Measurements from ENCODE around the gene KCNC1. TPM values are rescaled to one million over a fixed set of nuclear protein-coding genes. Genes with fewer than 3 reads are reported as not detected.

KCNC1 gene
- total RNA-seq, 4 donors from 2014 or later = not detected

- Histone ChIP-seq H3K4me1 (peaks cover 11% of the 10 kb centered on the region), H3K4me3 (no peak overlapping the region), H3K36me3 (no peaks in the 10 kb centered on the region), H3K27ac (no peak overlapping the region), H3K27me3 (peaks cover 40% of the 10 kb centered on the region), H3K9me3 (no peaks in the 10 kb centered on the region)
- TF ChIP-seq EP300 (IDR thresholded peaks at IDR 0.05) (no peak), POLR2A (IDR thresholded peaks at IDR 0.05) (no peak), POLR2AphosphoS5 (IDR thresholded peaks at IDR 0.05) (no peak), CTCF (IDR thresholded peaks at IDR 0.05) (no peak)
- 64% methylated on average over 6 of the region's 6 CpGs for WGBS
- DNase-seq (ENCODE audit: low spot score in 2 of 2) = no peak
Observed at GRCh38 chr11:17697175-17697949, 37.2 kb upstream of the KCNC1 start.

- peaks cover 11% of the 10 kb centered on the region for H3K4me1 ChIP-seq
- H3K9me3 ChIP-seq = no peaks in the 10 kb centered on the region
- 92% methylated on average over 1 of the region's 5 CpGs for WGBS
- no peak for DNase-seq (ENCODE audit: low spot score in 2 of 2)
- H3K27me3 ChIP-seq = peaks cover 28% of the 10 kb centered on the region
- H3K36me3 ChIP-seq = no peaks in the 10 kb centered on the region
- no peak overlapping the region for H3K27ac ChIP-seq
- TF ChIP-seq POLR2A (IDR thresholded peaks at IDR 0.05) (no peak), EP300 (IDR thresholded peaks at IDR 0.05) (no peak), CTCF (IDR thresholded peaks at IDR 0.05) (no peak), POLR2AphosphoS5 (IDR thresholded peaks at IDR 0.05) (no peak)
- H3K4me3 ChIP-seq = no peak overlapping the region
Observed at GRCh38 chr11:17699147-17700114, 35.1 kb upstream of the KCNC1 start.

- peaks cover 11% of the 10 kb centered on the region for H3K4me1 ChIP-seq
- TF ChIP-seq POLR2AphosphoS5 (IDR thresholded peaks at IDR 0.05) (no peak), POLR2A (IDR thresholded peaks at IDR 0.05) (no peak), CTCF (IDR thresholded peaks at IDR 0.05) (no peak), EP300 (IDR thresholded peaks at IDR 0.05) (no peak)
- H3K36me3 ChIP-seq = no peaks in the 10 kb centered on the region
- 66% methylated on average over 4 of the region's 4 CpGs for whole genome bisulfite sequencing
- no peaks in the 10 kb centered on the region for H3K9me3 ChIP-seq
- H3K27ac ChIP-seq = no peak overlapping the region
- no peak for DNase-seq (ENCODE audit: low spot score in 2 of 2)
- H3K27me3 ChIP-seq = peaks cover 12% of the 10 kb centered on the region
- no peak overlapping the region for H3K4me3 ChIP-seq
Observed at GRCh38 chr11:17700991-17701390, 33.6 kb upstream of the KCNC1 start.

- DNase-seq (ENCODE audit: low spot score in 2 of 2) = no peak
- Histone ChIP-seq H3K4me3 (no peak overlapping the region), H3K36me3 (no peaks in the 10 kb centered on the region), H3K27me3 (no peaks in the 10 kb centered on the region), H3K4me1 (peaks cover 11% of the 10 kb centered on the region), H3K27ac (no peak overlapping the region), H3K9me3 (no peaks in the 10 kb centered on the region)
- TF ChIP-seq POLR2AphosphoS5 (IDR thresholded peaks at IDR 0.05) (no peak), CTCF (IDR thresholded peaks at IDR 0.05) (no peak), EP300 (IDR thresholded peaks at IDR 0.05) (no peak), POLR2A (IDR thresholded peaks at IDR 0.05) (no peak)
- 80% methylated on average over 5 of the region's 5 CpGs for WGBS
Observed at GRCh38 chr11:17702876-17703275, 31.7 kb upstream of the KCNC1 start.

GRCh38 chr11:17703951-17704350 is 30.6 kb upstream of the KCNC1 start:
- Histone ChIP-seq H3K36me3 (no peaks in the 10 kb centered on the region), H3K9me3 (no peaks in the 10 kb centered on the region), H3K27me3 (peaks cover under 1% of the 10 kb centered on the region), H3K4me3 (no peak overlapping the region), H3K4me1 (peaks cover 11% of the 10 kb centered on the region), H3K27ac (no peak overlapping the region)
- 92% methylated on average over 2 of the region's 2 CpGs for WGBS
- DNase-seq (ENCODE audit: low spot score in 2 of 2) = no peak
- no peak for TF ChIP-seq POLR2A (IDR thresholded peaks at IDR 0.05)
